CD4-positive, alpha-beta T cell (primary cell): Measurements from ENCODE around the gene KRTAP10-11. TPM values are rescaled to one million over a fixed set of nuclear protein-coding genes. Genes with fewer than 3 reads are reported as not detected.

Experiments used
- ATAC-seq: fragments of 200-7000 bp; cut with Tn5 transposase; one replicate; pipeline ENCODE4 v1.10.0; 2022; ENCODE audit warnings: mild to moderate bottlenecking; ENCODE audit not compliant: poor library complexity
- CTCF ChIA-PET: fragments of 350-600 bp; sonication (Branson Sonifier 250); formaldehyde crosslinking; loops from one replicate; lab custom pipeline; 2021; ENCODE audit warnings: antibody characterized with exemption, inconsistent platforms; lab: Charles Lee
- POLR2A ChIA-PET: fragments of 350-600 bp; sonication (Branson Sonifier 250); formaldehyde crosslinking; loops from one replicate; lab custom pipeline; 2021; ENCODE audit warnings: antibody characterized with exemption, inconsistent platforms; lab: Charles Lee
- DNase-seq, 14 experiments: peaks; one replicate each; pipeline ENCODE4 v3.0.0-alpha.2; 2013 to 2020; ENCODE audit warnings: mixed read lengths in 2 of 14
- H3K27ac ChIP-seq, 2 donors: one replicate each; pipeline versions ENCODE4 v1.5.1 to v1.7.0; 2013; ENCODE audit warnings: low read length in 2 of 2, low read depth in 1 of 2, mild to moderate bottlenecking in 1 of 2
- H3K27me3 ChIP-seq, 2 experiments: 1 replicate in 1 of 2; 2 replicates in 1 of 2; pipeline versions ENCODE4 v1.6.1 to v1.7.0; 2013; ENCODE audit warnings: low read length in 2 of 2, control low read depth in 1 of 2, mild to moderate bottlenecking in 1 of 2, moderate library complexity in 1 of 2; ENCODE audit not compliant: insufficient read depth in 2 of 2, control insufficient read depth in 1 of 2
- H3K36me3 ChIP-seq: one replicate; pipeline ENCODE4 v1.6.1; 2013; ENCODE audit warnings: low read length, control low read depth; ENCODE audit not compliant: insufficient read depth
- H3K4me1 ChIP-seq: one replicate; pipeline ENCODE4 v1.6.1; 2013; ENCODE audit warnings: low read length, control low read depth; ENCODE audit not compliant: insufficient read depth
- H3K4me3 ChIP-seq: one replicate; pipeline ENCODE4 v1.5.1; 2013; ENCODE audit warnings: mild to moderate bottlenecking, low read length, moderate library complexity
- H3K9me3 ChIP-seq, 2 experiments: 1 replicate in 1 of 2; 2 replicates in 1 of 2; pipeline versions ENCODE4 v1.6.1 to v1.7.0; 2013; ENCODE audit warnings: low read length in 2 of 2, mild to moderate bottlenecking in 2 of 2, control low read depth in 1 of 2, moderate library complexity in 1 of 2; ENCODE audit not compliant: control insufficient read depth in 1 of 2, insufficient read depth in 1 of 2
- H3K27ac Mint-ChIP-seq: one replicate; pipeline ENCODE4 v1.8.0; 2020; ENCODE audit warnings: mixed read lengths
- H3K27me3 Mint-ChIP-seq: one replicate; pipeline ENCODE4 v1.8.0; 2021; ENCODE audit warnings: mixed read lengths
- H3K36me3 Mint-ChIP-seq: one replicate; pipeline ENCODE4 v1.8.0; 2021; ENCODE audit warnings: low read depth, mixed read lengths
- H3K4me1 Mint-ChIP-seq: one replicate; pipeline ENCODE4 v1.8.0; 2021; ENCODE audit warnings: low read depth, mixed read lengths
- H3K4me3 Mint-ChIP-seq: one replicate; pipeline ENCODE4 v1.8.0; 2020; ENCODE audit warnings: mild to moderate bottlenecking, mixed read lengths
- H3K9me3 Mint-ChIP-seq: one replicate; pipeline ENCODE4 v1.8.0; 2020; ENCODE audit warnings: mixed read lengths
- CTCF ChIP-seq: fragments of 200-600 bp; IDR thresholded peaks from one replicate; pipeline ENCODE4 v1.8.0; 2022; ENCODE audit warnings: antibody characterized with exemption, mild to moderate bottlenecking
- intact Hi-C, 2 experiments: fragments of 100-400 bp; cut with DNase I in 1 of 2; cut with micrococcal nuclease in 1 of 2; formaldehyde crosslinking; loops; one replicate each; pipeline versions ENCODE4 v1.15.1 to v1.9.0; 2023 to 2025; cut with DNase I, micrococcal nuclease
- total RNA-seq, 174 experiments: library from RNA in 2 of 174; stranded (reverse) in 2 of 174; gene quantifications; one replicate each; pipeline ENCODE4 v1.2.3 and lab custom pipeline; 2021 to 2026

Gene KRTAP10-11
- total RNA-seq, 2 experiments from 2014 or later = not detected

- H3K27me3 ChIP-seq = peaks cover 0 to 4% of the 10 kb centered on the region in 2 experiments
- ChIA-PET CTCF (no interaction called here), POLR2A (no interaction called here)
- Mint-ChIP-seq H3K27me3 (peaks cover 21% of the 10 kb centered on the region), H3K4me3 (no peak overlapping the region), H3K36me3 (no peaks in the 10 kb centered on the region), H3K9me3 (no peaks in the 10 kb centered on the region), H3K27ac (no peak overlapping the region), H3K4me1 (no peaks in the 10 kb centered on the region)
- no peak overlapping the region for H3K4me3 ChIP-seq
- no peak for ATAC-seq
- no peaks in the 10 kb centered on the region for H3K36me3 ChIP-seq
- no peak overlapping the region for H3K27ac ChIP-seq
- no peak for TF ChIP-seq CTCF
- intact Hi-C loops = no loop called here
- no peaks in the 10 kb centered on the region for H3K9me3 ChIP-seq
- DNase-seq = no peak
- H3K4me1 ChIP-seq = no peaks in the 10 kb centered on the region
Observed at GRCh38 chr21:44681152-44681551, 34.9 kb downstream of the KRTAP10-11 start.

- Histone ChIP-seq H3K4me3 (no peak within 1 kb of the TSS), H3K27me3 (peaks cover 0 to 5% of the 10 kb centered on the region in 2 experiments), H3K9me3 (no peaks in the 10 kb centered on the region), H3K27ac (no peak within 1 kb of the TSS), H3K4me1 (no peaks in the 10 kb centered on the region), H3K36me3 (no peaks in the 10 kb centered on the region)
- TF ChIP-seq CTCF = no peak
- POLR2A ChIA-PET = interaction anchor here (0.6 kb wide), 1 partner anchor 25 kb away, joined by 3 read pairs; no protein-coding TSS in a partner anchor
- H3K4me3 Mint-ChIP-seq = no peak within 1 kb of the TSS
- intact Hi-C loops = no loop called here
- ATAC-seq (no peak), DNase-seq (no peak)
- H3K27ac Mint-ChIP-seq = no peak within 1 kb of the TSS
- CTCF ChIA-PET = no interaction called here
- H3K4me1 Mint-ChIP-seq = no peaks in the 10 kb centered on the region
- no peaks in the 10 kb centered on the region for H3K9me3 Mint-ChIP-seq
- peaks cover 27% of the 10 kb centered on the region for H3K27me3 Mint-ChIP-seq
- H3K36me3 Mint-ChIP-seq = no peaks in the 10 kb centered on the region
Observed at GRCh38 chr21:44681861-44682579, 35.8 kb downstream of the KRTAP10-11 start, which contains the start of gene KRTAP12-1. Gene KRTAP12-1 (minus strand): TSS chr21:44682163. CDS start chr21:44682123, 40 bp downstream.

GRCh38 chr21:44682580-44683151 lies 36.5 kb downstream of the KRTAP10-11 start:
- no peak overlapping the region for H3K4me3 ChIP-seq
- no peak overlapping the region for H3K27ac ChIP-seq
- no peaks in the 10 kb centered on the region for H3K36me3 ChIP-seq
- H3K9me3 Mint-ChIP-seq = no peaks in the 10 kb centered on the region
- ChIA-PET CTCF (no interaction called here), POLR2A (interaction anchor here (0.6 kb wide), 2 partner anchors 25 to 106 kb away, joined by 3 read pairs; no protein-coding TSS in a partner anchor)
- no peak overlapping the region for H3K4me3 Mint-ChIP-seq
- H3K36me3 Mint-ChIP-seq = no peaks in the 10 kb centered on the region
- no peak overlapping the region for H3K27ac Mint-ChIP-seq
- no peak for DNase-seq
- no peaks in the 10 kb centered on the region for H3K4me1 ChIP-seq
- peaks cover 0 to 6% of the 10 kb centered on the region in 2 experiments for H3K27me3 ChIP-seq
- ATAC-seq = no peak
- H3K4me1 Mint-ChIP-seq = no peaks in the 10 kb centered on the region
- H3K27me3 Mint-ChIP-seq = peaks cover 27% of the 10 kb centered on the region
- H3K9me3 ChIP-seq = no peaks in the 10 kb centered on the region
- intact Hi-C loops = no loop called here
- no peak for TF ChIP-seq CTCF
